Memory B cell (primary cell): ENCODE measurements around the gene SEMA4C.
A peak's percentile ranks its signal among the peaks of the same experiment; 100 is the strongest.

Source experiments
- ATAC-seq: fragments of 150-1000 bp; cut with Tn5 transposase; 2 replicates; pipeline ENCODE4 v1.10.0; 2021; ENCODE audit warnings: low read depth, mild to moderate bottlenecking, moderate library complexity
- DNase-seq, 2 donors: peaks; one replicate each; pipeline ENCODE4 v3.0.0; 2022; ENCODE audit warnings: low spot score in 2 of 2
- H3K27ac Mint-ChIP-seq: one replicate; pipeline ENCODE4 v1.8.0; 2022; ENCODE audit warnings: mild to moderate bottlenecking, moderate library complexity, mixed read lengths
- H3K27me3 Mint-ChIP-seq: one replicate; pipeline ENCODE4 v1.8.0; 2022; ENCODE audit warnings: mixed read lengths
- H3K36me3 Mint-ChIP-seq: one replicate; pipeline ENCODE4 v1.8.0; 2022; ENCODE audit warnings: mild to moderate bottlenecking, mixed read lengths
- H3K4me1 Mint-ChIP-seq: one replicate; pipeline ENCODE4 v1.8.0; 2022; ENCODE audit warnings: mixed read lengths
- H3K4me3 Mint-ChIP-seq: one replicate; pipeline ENCODE4 v1.8.0; 2022; ENCODE audit warnings: mild to moderate bottlenecking, moderate library complexity, mixed read lengths
- H3K9me3 Mint-ChIP-seq: one replicate; pipeline ENCODE4 v1.8.0; 2022; ENCODE audit warnings: mixed read lengths

SEMA4C gene

GRCh38 chr2:96842600-96842999 lies 27.3 kb downstream of the SEMA4C start:
- H3K36me3 Mint-ChIP-seq: peaks cover 4% of the 10 kb centered on the region
- H3K27ac Mint-ChIP-seq: no peak overlapping the region
- DNase-seq (no peak), ATAC-seq (no peak)
- H3K4me1 Mint-ChIP-seq: peaks cover 12% of the 10 kb centered on the region
- H3K27me3 Mint-ChIP-seq: no peaks in the 10 kb centered on the region
- H3K9me3 Mint-ChIP-seq: no peaks in the 10 kb centered on the region
- no peak overlapping the region for H3K4me3 Mint-ChIP-seq

- no peak for ATAC-seq
- Mint-ChIP-seq H3K27me3 (no peaks in the 10 kb centered on the region), H3K9me3 (no peaks in the 10 kb centered on the region), H3K4me1 (peaks cover 12% of the 10 kb centered on the region), H3K36me3 (peaks cover 2% of the 10 kb centered on the region), H3K27ac (no peak overlapping the region), H3K4me3 (no peak overlapping the region)
- DNase-seq: no peak
Observed at GRCh38 chr2:96841701-96842495, 28.0 kb downstream of the SEMA4C start.

- peaks cover 2% of the 10 kb centered on the region for H3K36me3 Mint-ChIP-seq
- H3K27ac Mint-ChIP-seq: peak overlapping the region; percentile 81
- no peak for ATAC-seq
- peak overlapping the region; percentile 58 for H3K4me3 Mint-ChIP-seq
- H3K27me3 Mint-ChIP-seq: no peaks in the 10 kb centered on the region
- no peak for DNase-seq
- H3K4me1 Mint-ChIP-seq: peaks cover 12% of the 10 kb centered on the region
- no peaks in the 10 kb centered on the region for H3K9me3 Mint-ChIP-seq
Observed at GRCh38 chr2:96839875-96840850, 29.7 kb downstream of the SEMA4C start.

- H3K9me3 Mint-ChIP-seq: no peaks in the 10 kb centered on the region
- no peaks in the 10 kb centered on the region for H3K27me3 Mint-ChIP-seq
- peaks cover 12% of the 10 kb centered on the region for H3K4me1 Mint-ChIP-seq
- peak; percentile 73 to 89 for DNase-seq
- peaks cover 5% of the 10 kb centered on the region for H3K36me3 Mint-ChIP-seq
- peak overlapping the region; percentile 62 for H3K4me3 Mint-ChIP-seq
- peak overlapping the region; percentile 81 for H3K27ac Mint-ChIP-seq
- peak; percentile 99 for ATAC-seq
Observed at GRCh38 chr2:96839293-96839874, 30.5 kb downstream of the SEMA4C start.

- no peaks in the 10 kb centered on the region for H3K9me3 Mint-ChIP-seq
- H3K4me3 Mint-ChIP-seq: peak overlapping the region; percentile 62
- H3K36me3 Mint-ChIP-seq: peaks cover 5% of the 10 kb centered on the region
- H3K4me1 Mint-ChIP-seq: peaks cover 12% of the 10 kb centered on the region
- no peaks in the 10 kb centered on the region for H3K27me3 Mint-ChIP-seq
- DNase-seq (no peak), ATAC-seq (no peak)
- peak overlapping the region; percentile 81 for H3K27ac Mint-ChIP-seq
Observed at GRCh38 chr2:96838345-96839292, 31.3 kb downstream of the SEMA4C start.

- Mint-ChIP-seq H3K27me3 (no peaks in the 10 kb centered on the region), H3K4me1 (peaks cover 17% of the 10 kb centered on the region), H3K4me3 (no peak overlapping the region), H3K27ac (no peak overlapping the region), H3K9me3 (no peaks in the 10 kb centered on the region), H3K36me3 (peaks cover 10% of the 10 kb centered on the region)
- DNase-seq (no peak), ATAC-seq (no peak)
Observed at GRCh38 chr2:96837575-96837974, 32.3 kb downstream of the SEMA4C start.

- DNase-seq: no peak
- no peak for ATAC-seq
- Mint-ChIP-seq H3K36me3 (peaks cover 12% of the 10 kb centered on the region), H3K27ac (no peak overlapping the region), H3K4me3 (no peak overlapping the region), H3K4me1 (peaks cover 19% of the 10 kb centered on the region), H3K27me3 (no peaks in the 10 kb centered on the region), H3K9me3 (no peaks in the 10 kb centered on the region)
Observed at GRCh38 chr2:96835830-96836229, 34.0 kb downstream of the SEMA4C start.

- peak overlapping the region; percentile 75 for H3K27ac Mint-ChIP-seq
- no peak for DNase-seq
- no peak overlapping the region for H3K4me3 Mint-ChIP-seq
- peak; percentile 88 for ATAC-seq
- H3K27me3 Mint-ChIP-seq: no peaks in the 10 kb centered on the region
- peaks cover 28% of the 10 kb centered on the region for H3K36me3 Mint-ChIP-seq
- H3K9me3 Mint-ChIP-seq: no peaks in the 10 kb centered on the region
- peaks cover 12% of the 10 kb centered on the region for H3K4me1 Mint-ChIP-seq
Observed at GRCh38 chr2:96832754-96833507, 36.9 kb downstream of the SEMA4C start.

- no peaks in the 10 kb centered on the region for H3K27me3 Mint-ChIP-seq
- no peak overlapping the region for H3K4me3 Mint-ChIP-seq
- peak overlapping the region; percentile 20 for H3K27ac Mint-ChIP-seq
- H3K4me1 Mint-ChIP-seq: peaks cover 12% of the 10 kb centered on the region
- no peaks in the 10 kb centered on the region for H3K9me3 Mint-ChIP-seq
- DNase-seq (no peak), ATAC-seq (no peak)
- peaks cover 28% of the 10 kb centered on the region for H3K36me3 Mint-ChIP-seq
Observed at GRCh38 chr2:96832408-96832753, 37.5 kb downstream of the SEMA4C start.

GRCh38 chr2:96831679-96832078 lies 38.2 kb downstream of the SEMA4C start:
- ATAC-seq (no peak), DNase-seq (no peak)
- no peaks in the 10 kb centered on the region for H3K9me3 Mint-ChIP-seq
- H3K4me3 Mint-ChIP-seq: no peak overlapping the region
- H3K4me1 Mint-ChIP-seq: peaks cover 12% of the 10 kb centered on the region
- H3K27ac Mint-ChIP-seq: no peak overlapping the region
- peaks cover 28% of the 10 kb centered on the region for H3K36me3 Mint-ChIP-seq
- no peaks in the 10 kb centered on the region for H3K27me3 Mint-ChIP-seq

GRCh38 chr2:96830044-96830562 lies 39.8 kb downstream of the SEMA4C start:
- no peak for DNase-seq
- Mint-ChIP-seq H3K4me1 (peaks cover 12% of the 10 kb centered on the region), H3K36me3 (peaks cover 27% of the 10 kb centered on the region), H3K4me3 (no peak overlapping the region), H3K9me3 (no peaks in the 10 kb centered on the region), H3K27ac (peak overlapping the region; percentile 41), H3K27me3 (no peaks in the 10 kb centered on the region)
- no peak for ATAC-seq

GRCh38 chr2:96828874-96829273 lies 41.0 kb downstream of the SEMA4C start:
- no peak for ATAC-seq
- no peak for DNase-seq
- Mint-ChIP-seq H3K9me3 (no peaks in the 10 kb centered on the region), H3K4me1 (peaks cover 15% of the 10 kb centered on the region), H3K27ac (no peak overlapping the region), H3K27me3 (no peaks in the 10 kb centered on the region), H3K36me3 (peaks cover 27% of the 10 kb centered on the region), H3K4me3 (no peak overlapping the region)
